ENCODE data around the gene PBX2. TPM values are rescaled to one million over a fixed set of nuclear protein-coding genes. Genes with fewer than 3 reads are reported as not detected.

The PBX2 gene
- total and polyA plus RNA-seq, 12 donors: 25.6 to 55.4 (median 44.1) TPM

Small RNA genes lying within 50 kb of the gene (microRNA-seq; reads per million reads assigned to microRNA genes)
- 2.4 to 2.6 reads per million in 2 donors for gene MIR6721
- 0 reads per million in 2 donors for gene MIR6833

Other genes starting within 250 kb of the PBX2 start
- gene CFB, start 244.1 kb downstream of the PBX2 start, total RNA-seq: 10 to 100 TPM in 1 of 10 donors, 1 to 10 TPM in 9; 2.8 to 24.4 (median 4.7) TPM
- 10 to 100 TPM in 1 of 2 donors, 1 to 10 TPM in 1; 6.6 to 15.8 TPM for gene CFB, start 244.1 kb downstream of the PBX2 start, polyA plus RNA-seq
- 10 to 100 TPM; 38.2 to 52.8 (median 45.7) TPM for gene NELFE, start 231.2 kb downstream of the PBX2 start, total RNA-seq
- 10 to 100 TPM; 36.5 to 70.4 TPM for gene NELFE, start 231.2 kb downstream of the PBX2 start, polyA plus RNA-seq
- gene SKIC2, start 231.0 kb downstream of the PBX2 start, total RNA-seq: 10 to 100 TPM; 21.8 to 45.5 (median 32.2) TPM
- gene SKIC2, start 231.0 kb downstream of the PBX2 start, polyA plus RNA-seq: 10 to 100 TPM; 37.8 to 67.4 TPM
- 10 to 100 TPM in 8 of 10 donors, 1 to 10 TPM in 2; 8.4 to 15.7 (median 13.2) TPM for gene DXO, start 218.1 kb downstream of the PBX2 start, total RNA-seq
- 10 to 100 TPM; 13.6 to 23.4 TPM for gene DXO, start 218.1 kb downstream of the PBX2 start, polyA plus RNA-seq
- gene C4A, start 208.1 kb downstream of the PBX2 start, total RNA-seq: 100 to 1,000 TPM in 2 of 10 donors, 10 to 100 TPM in 8; 35.4 to 367 (median 60.7) TPM
- 10 to 100 TPM; 30.1 to 36.9 TPM for gene C4A, start 208.1 kb downstream of the PBX2 start, polyA plus RNA-seq
- 100 to 1,000 TPM in 2 of 10 donors, 10 to 100 TPM in 8; 32.6 to 357 (median 60.3) TPM for gene C4B, start 175.4 kb downstream of the PBX2 start, total RNA-seq
- gene C4B, start 175.4 kb downstream of the PBX2 start, polyA plus RNA-seq: 10 to 100 TPM; 33.8 to 72.6 TPM
- gene CYP21A2, start 151.8 kb downstream of the PBX2 start, total RNA-seq: 1 to 10 TPM in 2 of 10 donors, under 1 TPM in 3, not detected in 5; 0.26 to 1.9 (median 0.62) TPM
- under 1 TPM; 0.19 to 0.73 TPM for gene CYP21A2, start 151.8 kb downstream of the PBX2 start, polyA plus RNA-seq
- gene TNXB, start 80.9 kb downstream of the PBX2 start, total RNA-seq: 100 to 1,000 TPM in 1 of 10 donors, 10 to 100 TPM in 9; 36.2 to 123 (median 61.4) TPM
- gene TNXB, start 80.9 kb downstream of the PBX2 start, polyA plus RNA-seq: 10 to 100 TPM; 49.0 to 96.7 TPM
- gene ATF6B, start 62.0 kb downstream of the PBX2 start, total RNA-seq: 10 to 100 TPM; 20.1 to 44.4 (median 29.4) TPM
- gene ATF6B, start 62.0 kb downstream of the PBX2 start, polyA plus RNA-seq: 10 to 100 TPM; 23.4 to 47.0 TPM
- 1 to 10 TPM in 8 of 10 donors, under 1 TPM in 2; 0.72 to 3.4 (median 2.2) TPM for gene FKBPL, start 59.9 kb downstream of the PBX2 start, total RNA-seq
- 1 to 10 TPM; 3.4 to 7.2 TPM for gene FKBPL, start 59.9 kb downstream of the PBX2 start, polyA plus RNA-seq
- gene PRRT1, start 38.3 kb downstream of the PBX2 start, total RNA-seq: 1 to 10 TPM in 3 of 10 donors, under 1 TPM in 7; 0.17 to 1.4 (median 0.49) TPM
- 1 to 10 TPM; 1.1 to 2.9 TPM for gene PRRT1, start 38.3 kb downstream of the PBX2 start, polyA plus RNA-seq
- gene PPT2, start 36.1 kb downstream of the PBX2 start, total RNA-seq: 10 to 100 TPM; 18.0 to 31.8 (median 23.7) TPM
- 10 to 100 TPM; 16.8 to 17.6 TPM for gene PPT2, start 36.1 kb downstream of the PBX2 start, polyA plus RNA-seq
- gene EGFL8, start 25.6 kb downstream of the PBX2 start, total RNA-seq: 10 to 100 TPM in 1 of 10 donors, 1 to 10 TPM in 9; 6.8 to 11.3 (median 8.4) TPM
- gene EGFL8, start 25.6 kb downstream of the PBX2 start, polyA plus RNA-seq: 10 to 100 TPM in 1 of 2 donors, 1 to 10 TPM in 1; 6.7 to 32.8 TPM
- gene AGPAT1, start 14.1 kb downstream of the PBX2 start, total RNA-seq: 10 to 100 TPM; 39.0 to 63.1 (median 47.4) TPM
- gene AGPAT1, start 14.1 kb downstream of the PBX2 start, polyA plus RNA-seq: 10 to 100 TPM; 50.8 to 56.3 TPM
- gene RNF5, start 11.8 kb downstream of the PBX2 start, total RNA-seq: 100 to 1,000 TPM in 1 of 10 donors, 10 to 100 TPM in 9; 75.5 to 122 (median 82.7) TPM
- 100 to 1,000 TPM in 1 of 2 donors, 10 to 100 TPM in 1; 53.0 to 132 TPM for gene RNF5, start 11.8 kb downstream of the PBX2 start, polyA plus RNA-seq
- 1 to 10 TPM in 9 of 10 donors, under 1 TPM in 1; 0.75 to 5.1 (median 2.9) TPM for gene AGER, start 5.9 kb downstream of the PBX2 start, total RNA-seq
- 1 to 10 TPM; 3.1 to 5.5 TPM for gene AGER, start 5.9 kb downstream of the PBX2 start, polyA plus RNA-seq
- 10 to 100 TPM in 1 of 10 donors, 1 to 10 TPM in 9; 2.4 to 28.0 (median 4.4) TPM for gene GPSM3, start 2.4 kb upstream of the PBX2 start, total RNA-seq
- 1 to 10 TPM; 5.8 to 6.2 TPM for gene GPSM3, start 2.4 kb upstream of the PBX2 start, polyA plus RNA-seq
- gene NOTCH4, start 33.9 kb upstream of the PBX2 start, total RNA-seq: 10 to 100 TPM; 17.4 to 46.3 (median 23.3) TPM
- 100 to 1,000 TPM in 1 of 2 donors, 10 to 100 TPM in 1; 33.0 to 123 TPM for gene NOTCH4, start 33.9 kb upstream of the PBX2 start, polyA plus RNA-seq
- gene TSBP1, start 181.7 kb upstream of the PBX2 start, total RNA-seq: not detected
- not detected for gene TSBP1, start 181.7 kb upstream of the PBX2 start, polyA plus RNA-seq
- gene BTNL2, start 217.0 kb upstream of the PBX2 start, total RNA-seq: not detected
- gene BTNL2, start 217.0 kb upstream of the PBX2 start, polyA plus RNA-seq: not detected
- gene HLA-DRA, start 249.7 kb upstream of the PBX2 start, total RNA-seq: 100 to 1,000 TPM in 4 of 10 donors, 10 to 100 TPM in 6; 32.0 to 846 (median 94.7) TPM
- 10 to 100 TPM; 49.7 to 93.5 TPM for gene HLA-DRA, start 249.7 kb upstream of the PBX2 start, polyA plus RNA-seq

All from heart right ventricle (tissue), 12 donors.